GM19468 (cell line): ENCODE measurements around the gene HUS1.
A peak's percentile ranks its signal among the peaks of the same experiment; 100 is the strongest.
"Not testable (repeated sequence)": the region's sequence is repeated elsewhere in the genome, so short reads cannot be mapped to it uniquely, and the experiment has no call there.

Source experiments
- ATAC-seq: cut with Tn5 transposase; IDR thresholded peaks from one replicate; pipeline ENCODE4 v1.9.1; 2021; ENCODE audit warnings: mild to moderate bottlenecking, moderate library complexity, moderate number of reproducible peaks; ENCODE audit not compliant: unreplicated experiment; ENCODE audit errors: extremely low read depth

Gene HUS1

DNA sequence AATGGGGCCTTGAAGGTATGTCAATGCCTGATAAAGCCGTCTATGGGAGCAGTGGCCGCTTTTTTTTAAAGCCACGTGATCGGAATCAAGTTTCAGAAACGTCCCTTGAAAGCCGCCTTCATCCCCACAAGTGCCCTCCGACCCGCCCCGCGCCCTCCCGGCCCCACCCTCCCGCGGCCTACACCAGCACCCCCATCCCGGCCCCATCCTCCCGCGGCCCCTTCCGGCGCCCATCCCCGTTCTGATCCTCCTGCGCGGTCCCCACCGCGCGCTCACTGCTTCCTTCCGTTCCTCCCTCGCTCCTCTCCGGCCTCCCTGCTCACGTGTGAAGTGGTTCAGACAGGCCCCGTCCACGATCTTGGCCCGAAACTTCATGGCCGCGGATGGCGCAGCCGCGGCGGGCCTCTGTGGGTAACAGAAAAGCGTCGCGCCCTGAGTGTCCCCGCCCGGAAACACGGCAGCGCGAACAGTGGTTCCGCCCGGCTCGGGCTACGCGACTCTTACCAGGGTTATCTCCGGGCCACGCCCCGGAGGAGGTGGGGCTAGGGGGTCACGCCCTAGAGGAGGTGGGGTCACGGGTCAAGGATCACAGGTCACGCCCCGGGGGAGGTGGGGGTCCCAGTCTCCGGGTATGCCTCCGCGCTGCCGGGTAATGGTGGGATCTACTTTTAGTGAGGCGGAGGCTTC lies at the start of gene HUS1:
TSS of gene HUS1 (minus strand) at position 471 of the 687 bp plus-strand sequence. CDS start at position 375, 96 bp downstream.
- peak; percentile 99 for ATAC-seq

DNA sequence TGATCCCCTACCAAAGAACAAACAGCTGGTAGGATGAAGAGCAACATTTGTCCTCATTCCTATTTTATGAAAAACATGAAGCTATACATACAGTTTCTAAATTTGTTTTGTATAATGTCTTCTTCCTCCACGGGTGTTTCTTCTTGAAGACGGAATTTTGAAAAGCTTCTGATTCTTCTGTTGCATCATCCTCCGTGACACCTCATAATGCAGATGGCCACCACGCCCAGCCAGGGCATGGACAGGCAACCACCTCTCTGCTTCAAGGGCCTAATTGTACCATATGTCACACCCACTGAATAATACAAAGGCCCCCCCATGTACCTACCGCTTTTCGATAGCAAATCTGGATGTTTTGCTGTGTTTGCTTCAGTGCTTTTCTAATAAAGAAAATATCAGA lies 49.5 kb upstream of the HUS1 start, which contains the start of gene SUN3:
TSS of gene SUN3 (minus strand) at position 170 of the 400 bp plus-strand sequence. CDS start at position 1, 169 bp downstream.
- ATAC-seq, result no peak

DNA sequence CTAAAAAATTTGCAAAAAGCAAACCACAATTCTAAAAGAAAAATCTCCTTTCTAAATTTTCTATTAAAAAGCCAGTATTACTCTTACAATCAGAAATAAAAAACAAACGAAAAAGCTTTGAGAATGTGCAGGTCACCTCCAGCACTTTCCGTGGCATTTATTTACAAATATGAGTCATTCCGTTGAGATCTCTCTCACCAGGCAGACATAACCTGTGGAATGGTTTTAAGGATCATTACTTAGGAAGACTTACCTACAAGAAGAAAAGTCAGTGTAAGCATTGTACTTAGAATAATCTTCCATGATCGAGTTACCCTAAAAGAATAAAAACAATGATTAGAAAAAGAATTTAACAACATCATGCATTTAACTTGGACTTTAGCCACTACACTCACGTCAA lies 46.2 kb upstream of the HUS1 start:
- ATAC-seq, result no peak

DNA sequence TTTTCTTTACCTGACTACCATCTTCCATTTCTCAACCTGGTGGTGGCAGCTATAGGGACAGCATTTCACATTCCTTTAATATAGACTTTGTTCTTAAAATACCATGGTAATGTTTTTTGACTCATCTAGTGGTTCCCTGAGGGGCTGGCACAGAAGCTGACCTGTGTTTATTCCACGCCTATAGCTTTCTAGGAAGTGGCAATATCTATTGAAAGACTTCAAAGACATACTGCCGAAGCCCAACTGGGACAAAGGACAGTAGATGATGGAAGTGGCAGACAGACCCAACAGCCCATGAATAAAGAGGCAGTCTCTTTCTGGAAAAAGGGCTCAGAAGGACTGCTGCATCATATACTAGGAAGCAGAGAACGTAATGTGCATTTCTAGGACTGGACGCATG lies 38.3 kb upstream of the HUS1 start:
- ATAC-seq, result no peak

DNA sequence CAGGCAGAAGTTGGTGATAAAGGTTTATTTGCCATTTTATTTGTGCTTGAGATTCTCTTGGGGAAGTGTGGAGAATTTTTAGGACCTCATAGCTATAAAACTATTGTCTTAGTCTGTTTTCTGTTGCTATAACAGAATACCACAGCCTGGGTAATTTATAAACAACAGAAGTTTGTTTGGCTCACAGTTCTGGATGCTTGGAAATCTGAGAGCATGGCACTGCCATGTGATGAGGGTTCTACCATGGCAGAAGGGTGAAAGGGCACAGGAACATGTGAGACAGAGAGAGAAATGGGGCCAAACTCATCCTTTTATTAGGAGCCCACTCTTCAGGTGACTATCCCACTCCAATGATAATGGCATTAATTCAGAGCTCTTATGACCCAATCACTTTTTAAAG lies 37.2 kb upstream of the HUS1 start:
- no peak for ATAC-seq

DNA sequence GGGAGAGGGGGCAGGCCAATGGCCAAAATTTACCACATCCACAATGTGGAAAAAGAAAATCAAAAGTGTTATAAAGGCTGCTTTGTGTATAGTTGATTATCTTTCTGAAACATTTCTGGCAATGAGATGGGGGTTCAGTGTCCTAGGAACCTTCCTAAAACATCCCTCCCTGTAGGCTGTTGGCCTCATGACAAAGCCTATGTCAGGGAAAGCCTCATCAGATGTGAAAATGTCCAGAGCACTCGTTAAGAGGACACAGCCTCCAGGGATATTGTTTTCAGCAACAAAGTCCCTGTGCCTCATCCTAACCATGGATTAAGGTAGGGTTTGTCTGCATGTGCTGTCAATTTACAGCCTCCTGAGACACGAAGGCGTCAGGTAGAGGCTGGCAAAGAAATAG lies 32.5 kb upstream of the HUS1 start:
- ATAC-seq, result no peak

DNA sequence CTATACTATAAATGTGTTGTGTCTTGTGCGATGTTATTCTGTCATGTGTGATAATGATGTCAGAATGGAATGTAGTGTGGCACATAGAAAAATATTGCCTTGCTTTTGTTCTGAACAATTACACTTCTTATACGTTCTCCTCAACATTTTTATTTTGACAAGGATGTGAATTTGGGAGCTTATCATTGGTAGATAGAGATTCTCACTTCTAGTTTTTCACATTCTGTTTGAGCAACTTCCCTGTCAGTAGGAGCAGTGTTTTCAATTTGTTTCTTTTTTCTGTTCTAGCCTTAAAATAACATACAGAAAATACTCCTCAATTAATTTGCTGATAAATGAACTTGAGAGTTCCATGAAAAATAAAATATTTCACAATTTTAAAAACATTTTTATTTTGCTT lies 31.9 kb upstream of the HUS1 start:
- ATAC-seq, result no peak

DNA sequence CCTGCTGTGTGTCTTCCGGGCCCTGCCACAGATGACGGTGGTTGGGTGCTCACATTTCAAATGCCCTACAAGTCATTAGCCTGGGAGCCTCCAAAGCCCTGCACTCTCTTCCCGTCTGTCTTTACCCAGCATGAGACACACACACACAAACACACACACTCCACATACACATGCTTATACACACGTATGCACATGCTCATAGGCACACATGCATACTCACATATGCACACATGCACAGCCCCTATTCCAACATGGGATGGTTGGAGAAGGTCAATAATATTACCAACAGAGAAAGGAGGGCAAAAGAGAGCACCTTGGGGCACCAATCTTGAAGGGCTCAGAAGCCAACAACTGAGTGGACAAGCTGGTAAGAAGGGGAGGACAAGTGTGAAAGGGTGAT lies 30.5 kb upstream of the HUS1 start:
- ATAC-seq, result no peak

DNA sequence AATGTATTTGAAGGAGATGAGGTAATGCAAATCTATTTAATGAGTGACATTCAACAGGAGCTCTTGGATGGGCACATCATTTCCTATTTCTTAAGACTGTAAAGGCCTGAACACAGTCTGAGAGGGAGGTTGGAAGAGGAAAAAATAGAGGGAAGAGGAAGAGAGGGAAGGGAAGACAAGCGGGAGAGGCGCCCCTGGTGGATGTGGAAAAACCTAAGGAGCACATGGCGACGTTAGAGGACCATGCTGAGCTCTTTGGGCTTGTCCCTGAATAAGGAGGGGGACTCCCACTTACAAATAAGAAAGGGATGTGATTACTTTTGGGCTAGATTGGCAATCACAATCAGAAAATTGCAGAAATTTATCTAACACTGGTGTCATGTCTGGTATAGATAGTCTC lies 29.8 kb upstream of the HUS1 start:
- no peak for ATAC-seq

DNA sequence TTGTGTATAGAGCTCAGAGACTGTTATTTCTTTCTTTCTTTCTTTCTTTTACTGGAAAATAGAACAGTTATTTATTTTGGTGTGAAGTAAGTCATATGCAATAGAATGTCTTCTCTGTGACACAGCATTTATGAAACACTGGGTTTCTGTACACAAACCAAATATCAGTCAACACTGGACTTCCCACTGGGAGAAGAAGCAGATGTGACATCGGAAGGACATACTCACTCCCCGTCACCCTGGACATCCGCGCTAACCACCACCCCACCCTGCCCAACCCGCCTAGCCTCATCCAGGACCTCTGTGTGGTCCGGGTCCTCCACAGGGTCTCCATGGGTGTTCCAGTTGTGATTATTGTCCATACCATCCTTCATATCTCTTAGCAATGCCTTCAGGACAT lies 27.5 kb upstream of the HUS1 start:
- no peak for ATAC-seq

DNA sequence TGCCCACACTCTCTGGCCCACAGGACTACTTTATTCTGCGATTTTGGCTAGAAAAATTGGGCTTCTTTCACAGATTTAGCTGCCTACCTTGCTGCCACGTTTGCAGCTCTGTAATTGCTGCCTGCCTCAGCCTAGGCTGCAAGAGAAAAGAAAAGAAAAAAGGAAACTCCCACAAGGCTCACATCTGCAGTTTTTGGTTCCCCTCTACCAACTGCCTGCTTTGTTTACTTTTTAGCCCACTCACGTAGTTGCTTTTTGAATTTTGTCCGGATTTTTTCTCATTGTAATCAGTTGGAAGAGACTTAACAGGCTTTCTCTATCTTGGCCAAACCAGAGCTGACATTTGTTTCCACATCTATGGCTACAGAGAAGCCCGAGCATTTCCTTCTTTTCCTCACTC lies 25.2 kb upstream of the HUS1 start:
- no peak for ATAC-seq

DNA sequence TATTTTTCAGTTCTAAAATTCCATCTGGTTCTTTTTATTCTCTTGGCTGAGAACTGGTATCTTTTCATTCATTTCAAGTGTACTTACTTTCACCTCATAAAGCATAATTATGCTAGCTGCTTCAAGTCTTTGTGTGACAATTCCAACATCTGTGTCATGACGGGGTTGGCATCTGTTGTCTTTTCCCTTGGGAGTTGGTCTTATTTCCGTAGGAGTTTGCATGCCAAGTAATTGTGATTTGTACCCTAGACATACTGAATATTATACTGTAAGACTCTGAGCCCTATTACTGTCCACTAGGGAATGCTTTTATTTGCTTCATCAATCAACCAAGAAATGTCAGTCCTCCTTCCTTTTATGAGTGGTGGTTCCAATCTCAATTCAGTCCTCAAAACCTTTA lies 24.6 kb upstream of the HUS1 start:
- no peak for ATAC-seq

DNA sequence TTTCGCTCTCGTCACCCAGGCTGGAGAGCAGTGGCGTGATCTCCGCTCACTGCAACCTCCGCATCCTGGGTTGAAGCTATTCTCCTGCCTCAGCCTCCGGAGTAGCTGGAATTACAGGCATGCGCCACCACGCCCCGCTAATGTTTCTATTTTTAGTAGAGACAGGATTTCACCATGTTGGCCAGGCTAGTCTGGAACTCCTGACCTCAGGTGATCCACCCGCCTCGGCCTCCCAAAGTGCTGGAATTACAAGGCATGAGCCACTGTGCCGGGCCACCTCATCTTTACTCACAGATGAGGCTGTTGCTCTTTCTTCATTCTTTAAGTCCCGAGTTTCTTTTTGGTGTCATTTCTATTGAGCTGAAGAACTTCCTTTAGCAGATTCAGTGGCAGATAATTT lies 20.7 kb upstream of the HUS1 start:
- ATAC-seq, result not testable (repeated sequence)

DNA sequence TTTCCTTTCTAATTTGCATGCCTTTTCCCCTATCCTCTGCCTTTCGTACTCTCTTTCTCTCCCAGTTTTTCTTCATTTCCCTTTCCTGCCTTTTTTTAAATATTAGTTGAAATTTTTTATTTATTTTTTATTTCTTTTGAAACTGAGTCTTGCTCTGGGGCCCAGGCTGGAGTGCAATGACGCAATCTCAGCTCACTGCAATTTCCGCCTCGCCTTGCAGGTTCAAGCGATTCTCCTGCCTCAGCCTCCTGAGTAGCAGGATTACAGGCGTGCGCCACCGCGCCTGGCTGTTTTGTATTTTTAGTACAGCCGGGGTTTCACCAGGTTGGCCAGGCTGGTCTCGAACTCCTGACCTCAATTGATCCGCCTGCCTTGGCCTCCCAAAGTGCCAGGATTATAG lies 20.0 kb upstream of the HUS1 start:
- no peak for ATAC-seq

DNA sequence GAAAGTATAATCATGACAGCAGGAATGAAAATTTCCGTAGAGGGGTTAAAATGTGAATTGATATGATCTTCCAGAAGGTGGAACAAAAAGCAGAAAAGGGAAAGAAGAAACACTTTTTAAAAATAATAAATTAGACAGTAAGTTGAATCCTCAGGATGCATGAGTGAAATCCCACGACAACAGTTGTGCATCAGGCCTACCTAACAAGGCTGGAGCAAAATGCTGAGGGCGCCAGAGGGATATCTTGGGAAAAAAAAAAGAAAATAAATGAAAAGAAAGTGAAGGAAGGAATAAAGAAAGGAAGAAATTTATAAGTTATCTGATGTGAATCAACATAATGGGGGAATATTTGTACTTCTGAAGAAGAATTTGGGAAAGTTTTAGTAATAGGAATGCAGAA lies 13.0 kb upstream of the HUS1 start:
- no peak for ATAC-seq

DNA sequence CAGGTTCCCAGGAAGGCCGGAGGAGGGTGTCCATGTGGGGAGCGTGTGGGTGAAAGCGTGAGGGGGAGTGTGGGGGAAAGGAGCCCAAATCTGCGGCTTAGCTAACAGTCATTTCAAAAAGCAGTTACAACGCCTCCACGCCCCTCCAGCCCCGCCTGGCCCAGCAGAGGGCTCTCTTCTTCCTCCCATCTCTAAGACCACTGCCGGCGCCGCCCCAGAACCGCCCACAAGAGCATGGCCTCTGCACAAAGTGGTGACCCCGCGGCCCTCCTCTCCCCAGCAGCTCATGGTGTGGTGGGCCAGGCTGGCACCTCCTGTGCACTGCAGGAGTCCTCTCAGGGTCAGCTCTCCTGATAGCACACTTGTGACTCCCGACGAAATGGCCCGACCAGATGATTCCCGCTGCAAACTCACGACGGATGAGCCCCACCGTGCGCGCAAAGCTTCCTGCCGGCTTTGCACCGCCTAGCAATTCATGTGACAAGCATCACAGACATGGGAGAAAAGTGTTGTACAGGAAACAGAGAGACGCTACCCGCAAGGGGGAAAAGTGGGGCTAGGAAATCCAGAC lies 12.4 kb upstream of the HUS1 start:
- peak; percentile 90 for ATAC-seq

DNA sequence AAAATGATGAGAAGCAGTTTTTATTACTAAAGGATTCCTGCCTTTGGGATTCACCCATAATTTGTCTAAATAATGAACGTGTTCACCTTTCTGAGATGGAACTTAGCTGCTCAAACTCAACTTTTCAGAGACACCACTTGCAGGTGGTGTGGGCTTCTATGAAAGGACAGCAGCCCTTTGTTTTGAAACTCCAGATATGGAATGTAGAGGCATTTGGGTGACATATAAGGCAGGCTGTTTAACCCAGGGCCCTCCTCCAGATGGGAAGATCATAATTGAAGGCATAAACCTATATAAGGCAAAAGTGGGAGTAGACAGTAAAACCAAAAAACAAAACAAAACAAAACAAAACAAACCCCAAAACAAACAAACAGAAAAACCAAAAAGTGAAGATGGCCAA lies 11.9 kb upstream of the HUS1 start:
- no peak for ATAC-seq

DNA sequence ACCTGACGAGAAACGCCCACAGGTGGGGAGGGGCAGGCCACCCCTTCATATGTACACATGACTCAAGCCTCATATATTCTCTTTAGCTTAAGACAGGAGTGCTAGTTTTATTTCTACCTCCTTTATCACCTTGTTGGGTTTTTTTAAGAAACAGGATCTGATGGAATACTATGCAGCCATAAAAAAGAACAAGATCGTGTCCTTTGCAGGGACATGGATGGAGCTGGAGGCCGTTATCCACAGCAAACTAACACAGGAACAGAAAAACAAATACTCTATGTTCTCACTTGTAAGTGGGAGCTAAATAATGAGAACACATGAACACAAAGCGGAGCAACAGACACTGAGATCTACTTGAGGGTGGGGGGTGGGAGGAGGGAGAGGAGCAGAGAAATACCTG lies 11.2 kb upstream of the HUS1 start:
- ATAC-seq, result no peak

DNA sequence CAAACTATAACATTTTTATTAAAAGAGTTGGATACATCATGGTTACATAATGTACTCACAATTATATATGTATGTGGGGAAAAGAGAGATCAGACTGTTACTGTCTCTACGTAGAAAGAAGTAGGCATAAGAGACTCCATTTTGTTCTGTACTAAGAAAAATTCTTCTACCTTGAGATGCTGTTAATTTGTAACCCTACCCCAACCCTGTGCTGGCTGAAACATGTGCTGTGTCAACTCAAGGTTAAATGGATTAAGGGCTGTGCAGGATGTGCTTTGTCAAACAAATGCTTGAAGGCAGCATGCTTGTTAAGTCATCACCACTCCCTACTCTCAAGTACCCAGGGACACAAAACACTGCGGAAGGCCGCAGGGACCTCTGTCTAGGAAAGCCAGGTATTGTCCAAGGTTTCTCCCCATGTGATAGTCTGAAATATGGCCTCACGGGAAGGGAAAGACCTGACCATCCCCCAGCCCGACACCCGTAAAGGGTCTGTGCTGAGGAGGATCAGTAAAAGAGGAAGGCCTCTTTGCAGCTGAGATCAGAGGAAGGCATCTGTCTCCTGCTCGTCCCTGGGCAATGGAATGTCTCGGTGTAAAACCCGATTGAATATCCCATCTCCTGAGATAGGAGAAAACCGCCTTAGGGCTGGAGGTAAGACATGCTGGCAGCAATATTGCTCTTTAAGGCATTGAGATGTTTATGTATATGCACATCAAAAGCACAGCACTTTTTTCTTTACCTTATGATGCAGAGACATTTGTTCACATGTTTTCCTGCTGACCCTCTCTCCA lies 10.4 kb upstream of the HUS1 start:
- ATAC-seq, result not testable (repeated sequence)

DNA sequence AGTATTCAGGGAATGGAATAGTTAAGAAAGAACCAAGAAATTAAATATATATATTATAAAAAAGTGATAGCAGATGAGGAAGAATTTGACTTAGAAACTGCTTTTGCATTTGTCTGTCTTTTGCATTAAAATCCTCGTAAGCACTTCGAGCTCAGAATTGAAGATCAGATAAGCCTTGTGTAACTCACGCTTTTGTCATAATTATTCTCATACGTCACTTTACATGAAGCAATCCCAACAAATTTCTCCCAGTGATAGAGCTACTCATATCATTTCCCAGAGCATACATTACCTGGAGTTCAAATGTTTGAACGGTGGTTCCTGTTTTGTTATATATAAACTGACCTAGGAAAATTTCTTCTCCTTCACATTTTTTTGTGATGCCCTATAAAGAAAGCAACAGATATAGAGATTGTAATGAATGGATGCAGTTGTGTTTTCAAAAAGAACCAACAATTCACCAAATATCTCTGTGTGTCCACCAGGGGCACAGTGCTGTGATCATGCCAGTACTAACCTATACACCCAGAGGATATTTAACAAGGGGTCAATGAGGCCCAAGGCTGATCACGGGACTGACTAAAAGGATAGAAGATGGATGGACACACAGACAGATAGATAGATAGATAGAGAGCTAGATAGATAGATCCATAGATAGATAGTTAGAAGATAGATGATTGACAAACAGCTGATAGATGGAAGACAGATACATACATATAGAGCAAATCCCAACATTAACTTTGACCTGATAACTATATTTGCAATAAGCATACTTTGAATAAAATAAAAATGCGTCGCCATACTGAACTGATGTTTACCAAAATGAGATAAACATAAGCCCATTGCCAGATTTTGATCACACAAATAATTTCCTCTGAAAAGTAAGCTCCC lies 9.3 kb upstream of the HUS1 start:
- no peak for ATAC-seq
